ENCODE data around the gene SRD5A3. TPM values are rescaled to one million over a fixed set of nuclear protein-coding genes. Genes with fewer than 3 reads are reported as not detected.

The SRD5A3 gene
- total RNA-seq, 4 donors from 2014 or later, result 1.2 to 13.5 (median 4.9) TPM

- Histone ChIP-seq H3K27ac (no peak overlapping the region), H3K36me3 (no peaks in the 10 kb centered on the region), H3K9me3 (no peaks in the 10 kb centered on the region), H3K4me3 (no peak overlapping the region), H3K27me3 (no peaks in the 10 kb centered on the region), H3K4me1 (no peaks in the 10 kb centered on the region)
- no peak for DNase-seq
- in situ Hi-C loops (cut with MboI; ENCODE audit: low pct_ligation_motif_present in 1 of 4, low pct_unique_long_range_greater_than_20kb in 1 of 4, low sequenced_read_pairs in 3 of 4) (loop anchor here in 1 of 4 donors (25.0 kb wide), 2 partner anchors 372 to 497 kb away; partner anchors contain the start of gene EXOC1), intact Hi-C loops (cut with DNase I; ENCODE audit: low total_unique reads) (no loop called here)
- WGBS, 2 donors (ENCODE audit: low coverage in 1 of 2), result 93 to 97% methylated on average over 3 to 7 of the region's 7 CpGs
- TF ChIP-seq CTCF (IDR thresholded peaks at IDR 0.05), result no peak
- TF ChIP-seq EP300 (IDR thresholded peaks at IDR 0.05; ENCODE audit: low read depth), result no peak
- no peak for TF ChIP-seq POLR2A (IDR thresholded peaks at IDR 0.05)
- no peak for TF ChIP-seq POLR2AphosphoS5 (IDR thresholded peaks at IDR 0.05)
Observed at GRCh38 chr4:55365345-55365728, 19.3 kb downstream of the SRD5A3 start.

GRCh38 chr4:55366621-55367020 lies 20.6 kb downstream of the SRD5A3 start:
- Histone ChIP-seq H3K36me3 (no peaks in the 10 kb centered on the region), H3K9me3 (no peaks in the 10 kb centered on the region), H3K4me3 (no peak overlapping the region), H3K4me1 (no peaks in the 10 kb centered on the region), H3K27me3 (no peaks in the 10 kb centered on the region), H3K27ac (no peak overlapping the region)
- intact Hi-C loops (cut with DNase I; ENCODE audit: low total_unique reads), result no loop called here
- in situ Hi-C loops (cut with MboI; ENCODE audit: low pct_ligation_motif_present in 1 of 4, low pct_unique_long_range_greater_than_20kb in 1 of 4, low sequenced_read_pairs in 3 of 4), result loop anchor here in 1 of 4 donors (25.0 kb wide), 2 partner anchors 371 to 496 kb away; partner anchors contain the start of gene EXOC1
- no peak for DNase-seq
- WGBS, 2 donors (ENCODE audit: low coverage in 1 of 2), result 93 to 95% methylated on average over 6 to 7 of the region's 7 CpGs
- no peak for TF ChIP-seq POLR2AphosphoS5 (IDR thresholded peaks at IDR 0.05)
- no peak for TF ChIP-seq POLR2A (IDR thresholded peaks at IDR 0.05)
- TF ChIP-seq EP300 (IDR thresholded peaks at IDR 0.05; ENCODE audit: low read depth), result no peak
- TF ChIP-seq CTCF (IDR thresholded peaks at IDR 0.05), result no peak

- no peak overlapping the region for H3K27ac ChIP-seq
- no peak for DNase-seq
- no peaks in the 10 kb centered on the region for H3K4me1 ChIP-seq
- no peak for TF ChIP-seq POLR2A (IDR thresholded peaks at IDR 0.05)
- no peak for TF ChIP-seq POLR2AphosphoS5 (IDR thresholded peaks at IDR 0.05)
- TF ChIP-seq CTCF (IDR thresholded peaks at IDR 0.05), result no peak
- no peak for TF ChIP-seq EP300 (IDR thresholded peaks at IDR 0.05; ENCODE audit: low read depth)
- WGBS, 2 donors (ENCODE audit: low coverage in 1 of 2), result 81 to 88% methylated on average over 5 to 6 of the region's 6 CpGs
- intact Hi-C loops (cut with DNase I; ENCODE audit: low total_unique reads) (no loop called here), in situ Hi-C loops (cut with MboI; ENCODE audit: low pct_ligation_motif_present in 1 of 4, low pct_unique_long_range_greater_than_20kb in 1 of 4, low sequenced_read_pairs in 3 of 4) (loop anchor here in 1 of 4 donors (25.0 kb wide), 2 partner anchors 370 to 495 kb away; partner anchors contain the start of gene EXOC1)
- H3K9me3 ChIP-seq, result no peaks in the 10 kb centered on the region
- no peaks in the 10 kb centered on the region for H3K27me3 ChIP-seq
- H3K36me3 ChIP-seq, result no peaks in the 10 kb centered on the region
- H3K4me3 ChIP-seq, result no peak overlapping the region
Observed at GRCh38 chr4:55367084-55367722, 21.2 kb downstream of the SRD5A3 start.

GRCh38 chr4:55369968-55370367 lies 23.9 kb downstream of the SRD5A3 start:
- 87 to 90% methylated on average over 2 of the region's 2 CpGs for WGBS, 2 donors (ENCODE audit: low coverage in 1 of 2)
- intact Hi-C loops (cut with DNase I; ENCODE audit: low total_unique reads), result no loop called here

More at GRCh38 chr4:55369968-55370367, 23.9 kb downstream of the SRD5A3 start:
- H3K4me1 ChIP-seq, result no peaks in the 10 kb centered on the region
- H3K27me3 ChIP-seq, result no peaks in the 10 kb centered on the region
- no peak overlapping the region for H3K27ac ChIP-seq
- no peak for TF ChIP-seq EP300 (IDR thresholded peaks at IDR 0.05; ENCODE audit: low read depth)
- no peak for DNase-seq
- no peak overlapping the region for H3K4me3 ChIP-seq
- in situ Hi-C loops (cut with MboI; ENCODE audit: low pct_ligation_motif_present in 1 of 4, low pct_unique_long_range_greater_than_20kb in 1 of 4, low sequenced_read_pairs in 3 of 4), result loop anchor here in 1 of 4 donors (25.0 kb wide), 2 partner anchors 367 to 492 kb away; partner anchors contain the start of gene EXOC1
- no peaks in the 10 kb centered on the region for H3K9me3 ChIP-seq
- H3K36me3 ChIP-seq, result no peaks in the 10 kb centered on the region
